Stimulated activated CD8-positive, alpha-beta memory T cell treated with anti-CD3 and anti-CD28 coated beads, Interleukin-15, amount 100 ng/mL, for 4 hours (primary cell): ENCODE measurements around the gene PPEF2.

Experiments used
- DNase-seq, 2 donors: peaks; one replicate each; pipeline ENCODE4 v3.0.0-alpha.2; 2020; ENCODE audit warnings: low read depth in 2 of 2

The PPEF2 gene

DNA sequence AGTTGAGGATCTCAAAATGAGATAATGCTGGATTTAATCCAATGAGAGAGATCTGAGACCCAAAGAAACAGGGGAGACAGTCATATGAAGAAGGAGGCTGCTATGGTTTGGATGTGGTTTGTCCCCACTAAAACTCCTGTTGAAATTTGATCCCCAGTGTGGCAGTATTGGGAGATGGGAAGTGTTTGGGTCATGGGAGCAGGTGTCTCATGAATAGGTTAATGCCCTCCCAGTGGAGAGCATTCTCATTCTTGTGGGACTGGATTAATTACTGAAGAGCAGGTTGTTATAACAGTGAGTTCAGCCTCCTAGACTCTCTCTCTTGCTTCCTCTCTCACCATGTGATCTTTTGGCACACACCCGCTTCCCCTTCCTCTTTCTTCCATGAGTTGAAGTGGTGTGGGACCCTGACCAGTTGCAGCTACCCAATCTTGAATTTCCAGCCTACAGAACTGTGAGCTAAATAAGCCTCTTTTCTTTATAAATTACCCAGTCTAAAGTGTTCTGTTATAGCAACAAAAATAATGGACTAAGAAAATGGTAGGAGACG lies 70.3 kb downstream of the PPEF2 start:
- no peak for DNase-seq

DNA sequence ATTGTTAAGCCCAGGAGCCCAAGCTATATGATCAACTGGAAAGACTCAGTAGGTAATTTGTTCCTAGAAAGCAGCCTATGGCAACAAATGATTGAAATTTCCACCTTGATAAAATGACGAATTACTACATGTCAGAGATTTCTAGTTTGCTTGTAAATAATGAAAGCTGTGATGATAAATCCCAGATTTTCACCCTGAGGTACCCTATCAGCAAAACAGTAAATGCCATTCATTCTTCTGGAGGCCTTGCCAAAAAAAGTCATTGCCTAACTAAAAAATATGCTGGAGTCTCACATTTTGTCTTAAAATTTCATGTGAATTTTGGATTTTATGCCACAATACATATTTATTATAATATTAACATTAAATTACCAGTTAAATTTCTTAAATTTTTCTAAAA lies 71.3 kb downstream of the PPEF2 start:
- DNase-seq: no peak

- DNase-seq: no peak
These were observed 78.4 kb downstream of the PPEF2 start for GRCh38 chr4:75823812-75824211.

GRCh38 chr4:75822416-75822815 lies 79.8 kb downstream of the PPEF2 start:
- DNase-seq: no peak

DNA sequence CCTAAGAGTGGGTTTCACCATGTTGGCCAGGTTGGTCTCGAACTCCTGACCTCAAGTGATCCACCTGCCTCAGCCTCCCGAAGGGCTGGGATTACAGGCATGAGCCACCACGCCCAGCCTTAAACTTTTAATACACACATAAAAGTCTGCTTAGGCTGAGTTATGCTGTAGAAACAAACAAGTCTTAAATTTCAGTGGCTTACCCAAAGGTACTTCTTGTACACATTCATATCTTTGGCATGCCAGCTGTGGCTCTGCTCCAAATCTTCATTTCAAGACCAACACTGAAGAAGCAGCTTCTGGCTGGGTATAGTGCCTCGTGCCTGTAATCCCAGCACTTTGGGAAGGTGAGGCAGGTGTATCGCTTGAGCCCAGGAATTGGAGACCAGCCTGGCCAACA lies 80.3 kb downstream of the PPEF2 start:
- no peak for DNase-seq

GRCh38 chr4:75821216-75821615 lies 81.0 kb downstream of the PPEF2 start:
- no peak for DNase-seq

DNA sequence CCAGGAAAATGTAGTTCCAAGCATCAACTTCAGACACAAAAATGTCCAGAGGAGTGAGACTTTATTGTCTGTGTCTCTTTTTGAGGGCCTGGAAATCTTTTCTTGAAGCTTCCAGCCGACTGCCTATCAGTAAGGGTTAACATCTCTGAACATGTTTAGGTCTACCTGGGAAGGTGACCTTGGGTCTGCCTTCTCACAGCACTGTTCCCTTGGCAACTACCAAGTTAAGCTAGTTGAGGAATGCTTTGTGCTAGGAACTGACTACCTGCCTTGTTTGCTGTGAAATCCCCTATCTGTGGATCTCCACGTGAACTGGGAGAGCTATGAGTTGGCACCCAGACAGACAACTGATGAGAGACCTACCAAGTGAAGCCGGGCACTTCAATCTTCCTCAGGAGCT lies 81.6 kb downstream of the PPEF2 start:
- no peak for DNase-seq

- no peak for DNase-seq
These were observed 82.1 kb downstream of the PPEF2 start for GRCh38 chr4:75820197-75820596.

DNA sequence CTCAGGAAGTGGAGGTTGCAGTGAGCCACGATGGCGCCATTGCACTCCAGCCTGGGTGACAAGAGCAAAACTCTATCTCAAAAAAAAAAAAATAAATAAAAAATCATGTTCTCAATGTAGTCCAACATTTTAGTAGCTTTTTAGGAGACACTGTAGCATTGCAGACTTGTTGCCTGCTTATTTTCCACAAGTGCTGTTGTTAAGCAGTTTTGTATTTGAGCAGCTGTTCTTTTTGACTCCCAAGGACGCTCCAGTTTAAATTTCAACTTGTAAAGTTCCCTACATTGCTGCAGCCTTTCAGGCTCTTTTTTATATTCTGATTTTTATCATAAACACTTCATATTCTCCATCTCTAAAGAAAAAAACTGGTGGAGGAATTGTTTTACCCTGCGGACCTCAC lies 83.1 kb downstream of the PPEF2 start:
- DNase-seq: no peak

GRCh38 chr4:75817901-75818300 lies 84.4 kb downstream of the PPEF2 start:
- DNase-seq: no peak
